Activated naive CD4-positive, alpha-beta T cell treated with anti-CD3 and anti-CD28 coated beads, Interleukin-2, amount 50 U/mL, for 16 hours (primary cell): Measurements from ENCODE around the gene SMPD1.

ENCODE experiments used
- DNase-seq: peaks from one replicate; pipeline ENCODE4 v3.0.0-alpha.2; 2020

SMPD1 gene

GRCh38 chr11:6389905-6390717 is at the start of gene SMPD1:
Gene SMPD1, plus strand, starts transcription at chr11:6390474. Its CDS starts 125 bp downstream, at chr11:6390599.
- peak; percentile 92 for DNase-seq

GRCh38 chr11:6345366-6345765 is 44.9 kb upstream of the SMPD1 start:
- DNase-seq, result no peak

GRCh38 chr11:6350043-6350442 is 40.2 kb upstream of the SMPD1 start:
- DNase-seq, result no peak

- no peak for DNase-seq
Measured at GRCh38 chr11:6350486-6350885, 39.8 kb upstream of the SMPD1 start.

GRCh38 chr11:6351782-6352382 is 38.4 kb upstream of the SMPD1 start:
- DNase-seq, result no peak

- DNase-seq, result peak; percentile 50
Measured at GRCh38 chr11:6353367-6353987, 36.8 kb upstream of the SMPD1 start.

GRCh38 chr11:6354651-6355485 is 35.4 kb upstream of the SMPD1 start:
- no peak for DNase-seq

- DNase-seq, result no peak
Measured at GRCh38 chr11:6356503-6357055, 33.7 kb upstream of the SMPD1 start.

GRCh38 chr11:6357222-6357621 is 33.1 kb upstream of the SMPD1 start:
- DNase-seq, result no peak

GRCh38 chr11:6360183-6360582 is 30.1 kb upstream of the SMPD1 start:
- DNase-seq, result no peak

GRCh38 chr11:6362185-6362872 is 27.9 kb upstream of the SMPD1 start:
- no peak for DNase-seq

- peak; percentile 69 for DNase-seq
Measured at GRCh38 chr11:6362873-6363678, 27.2 kb upstream of the SMPD1 start.

- no peak for DNase-seq
Measured at GRCh38 chr11:6365659-6366058, 24.6 kb upstream of the SMPD1 start.

- DNase-seq, result no peak
Measured at GRCh38 chr11:6371825-6372224, 18.4 kb upstream of the SMPD1 start.

GRCh38 chr11:6377902-6378639 is 12.2 kb upstream of the SMPD1 start:
- DNase-seq, result no peak

- no peak for DNase-seq
Measured at GRCh38 chr11:6378640-6378989, 11.7 kb upstream of the SMPD1 start.

GRCh38 chr11:6385046-6385777 is 5.1 kb upstream of the SMPD1 start:
- no peak for DNase-seq

GRCh38 chr11:6387811-6388599 is 2.3 kb upstream of the SMPD1 start:
- DNase-seq, result no peak

- DNase-seq, result no peak
Measured at GRCh38 chr11:6388748-6389147, 1.5 kb upstream of the SMPD1 start.
